Ecto neural progenitor cell (in vitro differentiated cells): ENCODE results near the gene NCAN.
"Not testable (repeated sequence)": the region's sequence is repeated elsewhere in the genome, so short reads cannot be mapped to it uniquely, and the experiment has no call there.

ENCODE experiments used
- DNase-seq: peaks from one replicate; pipeline ENCODE4 v3.0.0-alpha.2; 2018; ENCODE audit warnings: low spot score

The NCAN gene

DNA sequence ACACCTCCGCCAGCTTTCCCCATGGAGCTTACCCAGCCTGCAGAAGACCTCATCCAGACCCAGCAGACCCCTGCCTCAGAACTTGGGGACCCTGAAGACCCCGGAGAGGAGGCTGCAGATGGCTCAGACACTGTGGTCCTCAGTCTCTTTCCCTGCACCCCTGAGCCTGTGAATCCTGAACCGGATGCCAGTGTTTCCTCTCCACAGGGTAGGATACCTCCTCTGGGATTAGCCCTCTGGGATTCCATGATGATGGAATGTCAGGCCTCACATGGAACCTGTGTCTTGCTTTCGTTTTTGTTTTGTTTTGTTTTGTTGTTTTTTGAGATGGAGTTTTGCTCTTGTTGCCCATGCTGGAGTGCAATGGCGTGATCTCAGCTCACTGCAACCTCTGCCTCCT, 17.8 kb upstream of the NCAN start:
- DNase-seq = no peak

DNA sequence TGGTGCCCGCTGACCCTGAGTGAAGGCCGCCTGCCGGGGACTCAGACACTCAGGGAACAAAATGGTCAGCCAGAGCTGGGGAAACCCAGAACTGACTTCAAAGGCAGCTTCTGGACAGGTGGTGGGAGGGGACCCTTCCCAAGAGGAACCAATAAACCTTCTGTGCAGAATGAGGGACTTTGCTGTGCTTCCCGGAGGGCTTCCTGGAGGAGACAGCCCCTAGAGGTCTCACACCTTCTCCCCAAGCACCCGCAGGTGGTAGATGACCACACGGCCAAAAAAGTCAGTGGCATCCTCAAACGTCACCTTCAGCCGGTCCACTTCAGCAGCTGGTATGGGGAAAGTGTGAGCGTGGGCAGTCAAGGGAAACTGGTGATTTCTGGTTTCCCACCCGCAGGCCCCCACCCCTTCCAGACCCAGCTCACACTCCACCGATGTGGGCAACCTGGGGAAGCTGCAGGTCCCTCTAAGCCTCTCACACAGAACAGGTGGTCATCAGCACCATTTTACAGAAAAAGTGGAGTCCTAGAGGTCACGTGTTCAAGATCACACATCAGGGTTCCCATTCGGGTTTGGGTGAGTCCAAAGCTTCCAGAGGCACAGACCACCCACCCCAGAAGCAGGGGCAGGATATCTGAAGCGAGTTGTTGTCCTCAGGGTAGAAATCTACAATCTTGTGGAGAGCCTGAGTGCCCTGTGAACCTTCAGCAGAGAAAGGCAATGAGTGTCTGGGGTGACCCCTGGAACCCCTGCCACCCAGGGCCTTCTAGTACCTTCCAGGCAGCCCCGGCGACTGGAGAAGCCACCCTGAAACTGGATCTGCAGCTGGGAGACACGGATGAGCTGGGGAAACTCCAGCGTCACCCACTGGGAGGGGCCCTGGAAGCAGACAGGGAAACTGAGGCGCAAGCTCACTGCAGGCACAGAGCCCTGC, 9.8 kb upstream of the NCAN start:
- no peak for DNase-seq

DNA sequence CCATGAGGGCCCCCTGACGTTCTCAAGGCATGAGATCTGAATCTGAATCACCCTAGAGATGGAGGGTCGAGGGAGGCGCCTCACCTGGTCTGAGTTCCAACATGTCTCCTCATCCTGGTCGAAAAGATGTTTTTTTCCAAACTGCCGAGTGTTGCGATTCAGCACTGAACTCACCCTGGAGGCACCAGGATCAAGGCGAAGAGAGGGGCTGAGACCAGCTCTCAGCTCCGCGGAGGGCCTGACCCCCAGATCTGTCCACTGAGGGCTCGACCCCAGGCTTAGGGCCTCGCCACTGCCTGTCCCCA, 9.1 kb upstream of the NCAN start:
- DNase-seq = no peak

DNA sequence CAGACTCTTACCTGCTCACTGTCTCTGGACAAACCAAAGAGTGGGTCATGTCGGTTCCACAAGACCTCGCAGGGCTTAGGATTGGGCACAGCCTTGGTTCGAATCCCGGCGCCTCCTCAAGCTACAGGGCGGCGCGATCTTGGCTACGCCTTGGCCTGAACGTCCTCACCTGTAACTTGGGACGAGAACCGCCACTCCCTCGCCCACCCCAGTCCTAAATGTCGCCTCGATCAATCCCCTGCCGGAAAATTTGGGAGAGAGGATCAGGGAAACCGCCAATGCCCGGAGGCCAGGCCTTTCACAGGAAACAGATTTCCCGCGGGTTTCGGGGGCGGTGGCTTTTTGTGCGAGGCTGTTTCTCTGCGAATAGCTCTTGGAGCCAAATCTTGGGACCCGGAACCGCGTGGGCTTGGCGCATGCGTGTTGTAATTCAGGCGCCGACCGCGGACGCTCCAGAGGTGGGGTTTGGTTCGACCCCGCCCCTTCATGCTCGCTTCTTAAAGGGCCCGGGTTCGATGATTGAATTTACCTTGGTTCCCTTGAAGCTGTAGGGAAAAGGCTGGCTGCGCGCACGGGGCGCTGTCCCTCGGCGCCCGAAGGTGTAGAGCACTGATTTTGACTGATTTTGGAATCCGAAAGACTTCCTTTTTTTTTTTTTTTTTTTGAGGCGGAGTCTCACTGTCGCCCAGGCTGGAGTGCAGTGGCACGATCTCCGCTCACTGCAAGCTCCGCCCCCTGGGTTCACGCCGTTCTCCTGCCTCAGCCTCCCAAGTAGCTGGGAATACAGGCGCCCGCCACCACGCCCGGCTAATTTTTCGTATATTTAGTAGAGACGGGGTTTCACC, 8.5 kb upstream of the NCAN start, which contains the start of gene NR2C2AP:
TSS of gene NR2C2AP (minus strand) at position 403 of the 845 bp plus-strand sequence. CDS start at position 49, 354 bp downstream.
- peak; percentile 85 for DNase-seq

DNA sequence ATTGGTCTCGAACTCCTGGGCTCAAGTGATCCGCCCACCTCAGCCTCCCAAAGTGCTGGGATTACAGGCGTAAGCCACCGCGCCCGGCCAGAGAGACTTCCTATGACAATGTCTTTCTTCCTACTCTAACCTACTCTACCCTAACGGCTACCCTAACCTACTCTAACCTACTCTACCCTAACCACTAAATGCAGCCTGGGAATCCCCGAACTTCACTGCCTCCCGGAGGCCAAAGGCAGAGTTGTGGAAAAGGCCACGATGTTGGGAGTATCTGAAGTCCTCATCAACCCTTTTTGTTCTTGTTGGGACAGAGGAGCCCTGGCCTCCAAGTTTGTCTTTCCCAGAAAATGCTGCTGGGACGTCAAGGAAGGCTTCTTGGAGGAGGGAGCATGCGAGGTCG, 7.6 kb upstream of the NCAN start:
- DNase-seq = no peak

DNA sequence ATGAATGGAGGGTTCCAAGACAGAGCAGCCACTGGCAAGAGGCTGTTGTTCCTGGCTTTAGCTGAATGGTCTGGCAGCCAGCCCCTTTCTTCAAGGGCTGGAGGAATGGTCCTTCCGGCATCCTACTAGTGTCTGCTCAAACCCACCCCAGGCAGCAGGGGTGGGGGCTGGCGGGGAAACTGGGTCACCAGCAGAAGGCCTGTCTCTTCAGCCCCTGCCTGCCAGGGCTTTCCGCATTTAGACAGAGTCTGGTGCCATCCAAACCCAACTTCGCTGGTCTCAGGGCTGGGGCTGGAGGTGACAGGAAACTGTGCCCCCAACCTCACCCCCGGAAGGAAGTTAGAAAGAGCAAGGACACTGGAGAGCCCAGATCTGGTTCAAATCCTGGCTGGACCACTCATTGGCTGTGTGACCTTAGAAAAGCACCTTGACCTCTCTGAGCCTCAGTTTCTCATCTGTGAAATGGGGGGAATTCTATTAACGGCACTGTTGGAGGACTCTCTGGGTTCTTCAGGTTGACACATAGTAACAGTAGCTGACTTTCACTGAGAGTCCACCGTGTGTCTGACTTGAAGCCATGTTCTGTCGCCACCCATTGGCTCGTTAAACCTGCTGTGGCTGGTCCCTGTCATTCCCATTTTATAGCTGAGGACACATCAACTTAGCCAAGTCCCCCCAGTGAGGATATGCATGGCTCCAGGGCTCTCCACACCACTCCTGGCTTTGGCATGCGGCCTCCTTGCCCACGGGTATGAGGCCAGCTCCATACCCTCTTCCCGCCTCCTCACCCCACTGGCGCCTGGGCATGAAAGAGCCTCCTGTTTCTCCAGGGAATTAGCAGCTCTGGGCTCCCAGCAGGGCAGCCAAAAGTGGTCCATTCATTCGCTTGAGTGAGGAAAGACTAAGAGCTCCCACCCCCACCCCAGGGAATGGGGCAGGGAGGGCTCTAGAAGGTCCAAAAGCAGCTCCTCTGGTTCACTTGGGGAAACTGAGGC, 6.0 kb upstream of the NCAN start:
- no peak for DNase-seq

DNA sequence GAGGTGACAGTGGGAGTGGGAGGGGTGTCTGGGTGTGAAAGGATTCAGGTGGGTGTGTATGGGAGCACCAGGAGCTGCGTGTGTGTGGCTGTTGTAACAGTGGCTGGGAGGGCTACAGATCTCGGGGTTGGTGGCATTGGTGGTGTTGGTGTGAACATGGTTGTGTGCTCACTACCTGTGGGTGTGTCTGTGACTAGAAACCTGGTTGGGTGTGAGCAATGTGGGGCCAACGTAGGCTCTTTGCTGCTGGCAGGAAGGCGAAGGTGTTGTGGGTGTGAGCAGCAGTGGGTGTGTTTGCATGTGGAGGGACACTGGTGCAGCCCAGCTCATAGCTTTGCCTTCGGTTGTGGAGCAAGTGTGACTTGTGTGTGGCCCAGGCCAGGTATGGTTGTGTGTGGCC, 4.8 kb upstream of the NCAN start:
- no peak for DNase-seq

DNA sequence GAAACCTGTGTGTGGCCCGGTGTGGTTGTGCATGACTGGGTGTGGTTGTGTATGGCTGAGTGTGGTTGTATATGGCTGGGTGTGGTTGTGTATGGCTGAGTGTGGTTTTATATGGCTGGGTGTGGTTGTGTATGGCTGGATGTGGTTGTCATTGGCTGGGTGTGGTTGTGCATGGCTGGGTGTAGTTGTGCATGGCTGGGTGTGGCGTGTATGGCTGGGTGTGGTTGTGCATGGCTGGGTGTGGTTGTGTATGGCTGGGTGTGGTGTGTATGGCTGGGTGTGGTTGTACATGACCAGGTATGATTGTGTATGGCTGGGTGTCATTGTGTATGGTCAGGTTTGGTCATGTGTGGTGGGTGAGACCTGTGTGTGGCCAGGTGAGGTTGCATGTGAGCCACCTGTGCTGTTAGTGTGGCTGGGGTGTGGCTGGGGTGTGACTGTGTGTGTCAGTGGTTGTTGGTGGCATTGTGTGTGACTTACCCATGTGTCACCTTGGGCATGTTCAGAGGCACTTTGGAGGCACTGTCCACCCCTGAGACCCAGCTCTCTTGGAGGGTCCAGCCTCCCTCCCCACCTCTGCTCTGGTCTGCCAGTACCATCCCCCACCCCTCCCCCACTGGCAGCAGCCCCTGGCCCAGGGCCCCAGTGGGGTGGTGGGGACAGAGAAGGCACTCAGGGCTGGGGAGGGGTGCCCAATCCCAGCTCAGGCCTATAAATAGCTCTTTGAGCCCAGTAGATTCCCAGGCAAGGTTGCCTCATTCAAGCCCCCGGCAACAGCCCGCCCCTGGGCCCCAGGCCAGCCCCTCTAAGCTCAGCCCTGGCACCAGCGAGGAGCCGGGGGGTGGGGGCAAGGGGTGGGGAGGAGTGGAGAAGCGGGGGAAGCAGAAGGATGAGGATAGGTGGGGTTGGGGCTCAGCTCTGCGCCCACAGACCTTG, 3.9 kb upstream of the NCAN start:
- no peak for DNase-seq

DNA sequence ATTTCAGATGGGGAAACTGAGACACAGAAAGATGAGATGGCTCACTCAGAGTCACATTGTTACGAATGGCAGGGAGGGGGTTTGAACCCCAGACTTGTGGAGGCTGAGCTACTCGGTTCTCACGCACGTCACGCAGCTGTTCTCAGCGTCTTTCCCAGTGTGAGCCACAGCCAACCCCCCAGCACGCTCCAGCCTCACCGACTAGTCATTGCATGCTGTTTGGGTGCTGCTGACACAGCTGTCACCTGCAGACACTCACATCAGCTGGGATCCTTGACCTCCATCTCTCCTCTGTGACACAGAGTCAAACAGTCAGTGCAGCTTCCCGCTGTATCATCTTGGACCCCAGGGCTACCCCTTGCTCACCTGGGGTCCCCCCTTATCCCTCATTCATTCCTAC, 2.4 kb upstream of the NCAN start:
- DNase-seq = no peak

DNA sequence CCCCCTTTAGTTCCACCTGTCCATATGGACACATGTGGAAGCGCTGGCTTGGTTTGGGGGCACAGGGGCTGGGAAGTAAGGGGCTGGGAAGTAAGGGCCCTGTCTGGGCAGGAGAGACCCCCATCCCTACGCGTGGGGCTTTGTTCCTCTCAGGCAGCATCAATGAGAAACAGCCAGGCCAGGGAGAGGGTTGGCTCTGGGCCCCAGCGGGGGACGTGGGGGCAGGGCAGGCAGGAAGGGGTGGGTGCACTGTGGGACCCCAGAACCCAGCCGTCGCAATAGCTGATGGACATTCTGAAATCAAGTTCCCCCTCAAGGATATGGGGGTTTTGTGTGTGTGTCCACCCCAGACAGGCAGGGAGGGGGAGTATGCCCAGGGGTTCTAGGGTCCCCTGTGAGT, 1.2 kb downstream of the NCAN start:
- no peak for DNase-seq

DNA sequence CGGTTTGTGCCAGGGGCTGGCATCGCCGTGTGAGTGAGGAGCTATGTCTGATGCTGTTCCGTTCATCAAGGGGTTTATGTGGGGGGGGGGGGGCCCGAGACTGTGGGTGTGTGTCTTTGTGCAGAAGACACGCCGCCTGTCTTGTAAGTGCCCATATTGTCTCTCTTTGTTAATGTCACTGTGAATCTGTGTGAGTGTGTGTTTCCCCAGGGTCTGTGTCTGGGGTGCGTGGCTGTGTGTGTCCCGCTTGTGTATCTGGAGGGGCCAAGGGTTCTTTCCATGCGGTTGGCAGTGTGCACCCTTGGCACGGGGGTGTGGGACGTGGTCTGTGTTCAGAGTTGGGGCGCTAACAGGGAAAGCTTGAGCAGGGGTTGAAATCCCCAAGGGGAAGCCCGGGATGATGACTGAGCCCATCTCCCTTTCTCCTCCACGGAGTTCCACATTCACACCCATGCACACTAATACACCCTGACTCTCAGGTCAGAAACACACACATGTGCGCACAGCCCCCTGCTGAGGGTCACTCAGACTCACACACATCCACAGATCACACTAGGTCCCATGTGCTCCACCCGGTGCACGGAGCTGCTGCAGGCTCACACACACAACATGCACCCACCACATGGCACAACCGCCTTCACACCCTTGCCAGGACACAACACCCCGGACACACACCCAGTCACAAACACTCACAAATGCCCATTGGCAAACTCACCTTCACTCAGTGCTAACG, 1.8 kb downstream of the NCAN start:
- no peak for DNase-seq

DNA sequence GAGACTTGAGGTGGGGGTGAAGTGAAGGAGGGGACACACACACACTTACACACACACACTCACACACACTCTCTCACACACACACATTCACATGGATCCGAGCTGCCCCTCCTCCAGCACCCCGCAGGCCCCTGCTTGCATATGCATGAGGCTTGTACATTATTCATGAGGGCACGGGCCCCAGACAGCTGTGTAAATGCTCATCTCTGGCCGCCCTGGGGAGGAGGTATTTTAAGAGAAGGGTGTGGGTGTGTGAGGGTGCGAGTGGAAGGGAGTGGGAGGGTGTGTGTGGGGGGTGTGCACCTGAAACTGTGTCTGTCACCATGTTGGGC, 2.4 kb downstream of the NCAN start:
- no peak for DNase-seq

DNA sequence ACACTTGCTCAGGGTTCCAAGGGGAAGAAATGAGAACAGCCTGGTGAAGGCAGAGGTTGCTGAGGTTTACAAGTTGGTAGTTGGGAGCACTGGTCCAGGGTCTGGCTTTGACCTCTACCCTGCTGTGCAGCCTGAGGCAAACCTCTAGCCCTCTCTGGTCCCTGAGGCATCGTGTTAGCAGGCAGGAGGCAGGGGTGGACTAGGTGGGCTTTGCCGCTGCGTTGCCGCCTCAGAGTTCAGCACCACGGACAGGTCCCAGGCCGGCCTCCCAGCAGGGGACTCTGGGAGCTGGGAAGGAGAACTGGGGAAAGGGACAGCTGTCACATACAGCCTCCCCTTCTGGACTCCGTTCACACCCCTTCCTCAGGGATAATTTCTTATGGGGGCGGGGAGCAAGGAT, 3.1 kb downstream of the NCAN start:
- peak; percentile 91 for DNase-seq

DNA sequence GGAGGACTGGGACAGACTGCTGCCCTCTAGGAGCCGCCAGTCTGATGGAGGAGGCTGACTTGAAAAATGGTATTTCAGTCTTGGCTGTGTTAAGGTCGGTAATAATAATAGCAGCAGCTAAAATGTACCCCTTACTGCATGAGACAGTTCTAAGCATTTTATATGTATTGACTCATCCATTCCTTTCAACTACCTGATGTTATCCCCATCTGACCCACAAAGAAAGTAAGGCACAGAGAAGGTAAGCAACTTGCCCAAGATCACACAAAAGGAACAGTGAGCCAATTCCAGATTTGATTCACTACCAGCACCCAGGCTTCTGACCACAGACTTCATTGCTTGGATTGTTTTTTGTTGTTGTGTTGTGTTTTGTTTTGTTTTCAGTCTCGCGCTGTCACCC, 4.0 kb downstream of the NCAN start:
- no peak for DNase-seq

DNA sequence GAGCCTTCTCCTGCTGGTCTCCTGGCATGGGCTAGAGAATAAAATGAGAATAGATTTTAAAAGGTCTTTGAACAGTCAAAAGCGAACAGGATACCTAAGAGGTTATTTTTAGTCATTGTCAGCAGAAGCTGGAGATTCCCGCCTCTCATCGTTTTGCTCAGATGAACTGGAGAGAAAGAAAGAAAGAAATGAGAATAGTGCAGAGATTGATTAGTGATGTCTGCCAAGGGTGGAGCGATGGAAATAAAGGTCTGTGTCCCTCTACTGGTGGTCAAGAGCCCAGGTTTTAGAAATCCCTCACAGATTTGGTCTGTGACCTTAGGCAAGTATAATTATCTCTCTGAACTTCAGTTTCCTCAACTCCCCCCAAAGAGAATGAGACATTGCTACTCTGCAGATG, 5.3 kb downstream of the NCAN start:
- no peak for DNase-seq

DNA sequence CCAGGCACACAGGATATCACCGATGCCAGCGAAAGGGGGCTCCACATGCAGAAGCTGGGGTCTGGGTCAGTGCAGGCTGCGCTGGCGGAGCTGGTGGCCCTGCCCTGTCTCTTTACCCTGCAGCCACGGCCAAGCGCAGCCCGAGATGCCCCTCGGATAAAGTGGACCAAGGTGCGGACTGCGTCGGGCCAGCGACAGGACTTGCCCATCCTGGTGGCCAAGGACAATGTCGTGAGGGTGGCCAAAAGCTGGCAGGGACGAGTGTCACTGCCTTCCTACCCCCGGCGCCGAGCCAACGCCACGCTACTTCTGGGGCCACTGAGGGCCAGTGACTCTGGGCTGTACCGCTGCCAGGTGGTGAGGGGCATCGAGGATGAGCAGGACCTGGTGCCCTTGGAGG, 7.2 kb downstream of the NCAN start:
- no peak for DNase-seq

DNA sequence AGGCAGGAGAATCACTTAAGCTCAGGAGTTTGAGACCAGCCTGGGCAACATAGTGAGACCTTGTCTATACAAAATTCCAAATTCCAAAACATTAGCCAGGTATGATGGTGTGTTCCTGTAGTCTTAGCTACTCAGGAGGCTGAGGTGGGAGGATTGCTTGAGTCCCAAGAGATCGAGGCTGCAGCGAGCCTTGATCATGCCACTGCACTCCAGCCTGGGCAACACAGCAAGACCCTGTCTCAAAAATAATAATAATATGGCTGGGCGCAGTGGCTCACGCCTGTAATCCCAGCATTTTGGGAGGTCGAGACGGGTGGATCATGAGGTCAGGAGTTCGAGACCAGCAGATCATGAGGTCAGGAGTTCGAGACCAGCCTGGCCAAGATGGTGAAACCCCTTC, 9.2 kb downstream of the NCAN start:
- not testable (repeated sequence) for DNase-seq

DNA sequence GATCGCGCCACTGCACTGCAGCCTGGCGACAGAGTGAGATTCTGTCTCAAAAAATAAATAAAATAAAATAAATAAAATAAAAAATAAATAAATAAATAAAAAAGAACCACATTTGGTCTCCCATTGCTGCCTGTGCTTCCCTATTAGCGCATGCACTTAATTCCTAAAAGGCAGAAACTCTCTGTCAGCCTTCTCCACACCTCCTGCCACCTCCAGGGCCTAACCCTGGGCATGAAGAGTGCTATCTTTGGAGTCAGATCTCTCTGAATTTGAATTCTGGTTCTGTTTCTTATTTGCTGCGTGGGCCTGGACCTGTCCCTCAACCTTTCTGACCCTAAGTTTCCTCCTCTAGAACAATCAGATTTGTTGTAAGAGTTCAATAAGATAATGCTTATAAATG, 11.3 kb downstream of the NCAN start:
- DNase-seq = no peak

DNA sequence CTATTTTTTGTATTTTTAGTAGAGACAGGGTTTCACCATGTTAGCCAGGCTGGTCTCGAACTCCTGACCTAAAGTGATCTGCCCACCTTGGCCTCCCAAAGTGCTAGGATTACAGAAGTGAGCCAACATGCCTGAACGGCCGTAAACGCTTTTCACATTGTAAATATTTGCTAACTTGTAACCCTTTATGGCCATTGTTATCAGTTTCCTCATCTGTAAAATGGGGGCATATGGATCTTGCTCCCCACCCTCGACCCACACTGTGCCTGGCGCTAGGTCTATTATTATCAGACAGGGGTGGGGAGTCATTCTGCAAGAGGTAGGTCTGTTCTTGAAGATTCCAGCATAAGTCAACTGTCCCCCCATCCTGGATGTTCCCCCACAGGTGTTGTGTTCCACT, 11.9 kb downstream of the NCAN start:
- no peak for DNase-seq

DNA sequence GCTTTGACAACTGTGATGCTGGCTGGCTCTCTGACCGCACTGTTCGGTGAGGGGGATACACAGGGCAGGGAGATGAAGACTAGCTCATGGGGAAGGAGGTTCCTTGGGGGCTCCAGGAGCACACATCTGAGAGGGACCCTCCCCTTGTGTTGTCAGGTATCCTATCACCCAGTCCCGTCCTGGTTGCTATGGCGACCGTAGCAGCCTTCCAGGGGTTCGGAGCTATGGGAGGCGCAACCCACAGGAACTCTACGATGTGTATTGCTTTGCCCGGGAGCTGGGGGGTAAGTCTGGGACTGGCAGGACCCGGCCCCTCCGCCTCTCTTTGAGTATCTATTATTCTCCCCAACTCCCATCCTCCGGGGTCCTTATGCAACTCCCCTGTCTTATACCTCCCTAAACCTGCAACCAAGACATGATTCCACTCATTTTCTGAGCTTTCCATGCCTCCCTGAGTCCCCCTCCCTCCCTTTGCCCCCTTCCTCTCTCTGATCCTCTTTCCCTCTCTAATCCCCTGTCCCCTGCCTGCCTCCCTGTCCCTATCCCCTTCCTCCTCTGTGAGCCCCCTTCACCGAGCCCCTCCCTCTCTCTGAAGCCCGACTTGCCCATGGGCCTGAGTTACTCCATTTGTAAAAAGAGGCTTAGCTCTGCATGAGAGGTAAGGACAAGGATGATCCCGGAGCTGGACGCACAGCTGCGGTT, 12.5 kb downstream of the NCAN start:
- no peak for DNase-seq
